ENCODE data around the gene BAK1. TPM values are rescaled to one million over a fixed set of nuclear protein-coding genes. Genes with fewer than 3 reads are reported as not detected.

The BAK1 gene
- total and polyA plus RNA-seq, 4 donors: 5.3 to 15.3 (median 11.6) TPM

GRCh38 chr6:33577718-33578117, 2.4 kb downstream of the BAK1 start:
- 83% methylated on average over 4 of the region's 6 CpGs for WGBS (ENCODE audit: insufficient coverage)
- H3K9me3 ChIP-seq (ENCODE audit: control insufficient read depth, insufficient read depth, low read length): no peaks in the 10 kb centered on the region
- no peaks in the 10 kb centered on the region for H3K27me3 ChIP-seq (ENCODE audit: control insufficient read depth, insufficient read depth, low read length)
- no peak overlapping the region for H3K4me3 ChIP-seq (ENCODE audit: low read depth, low read length)
- peaks cover 47% of the 10 kb centered on the region for H3K36me3 ChIP-seq (ENCODE audit: control insufficient read depth, insufficient read depth, low read length)
- DNase-seq (ENCODE audit: low read depth in 4 of 6, low spot score in 6 of 6): no peak
- no peak overlapping the region for H3K27ac ChIP-seq (ENCODE audit: low read depth, low read length)
- H3K4me1 ChIP-seq (ENCODE audit: control insufficient read depth, insufficient read depth, low read length): peaks cover 23% of the 10 kb centered on the region

DNA sequence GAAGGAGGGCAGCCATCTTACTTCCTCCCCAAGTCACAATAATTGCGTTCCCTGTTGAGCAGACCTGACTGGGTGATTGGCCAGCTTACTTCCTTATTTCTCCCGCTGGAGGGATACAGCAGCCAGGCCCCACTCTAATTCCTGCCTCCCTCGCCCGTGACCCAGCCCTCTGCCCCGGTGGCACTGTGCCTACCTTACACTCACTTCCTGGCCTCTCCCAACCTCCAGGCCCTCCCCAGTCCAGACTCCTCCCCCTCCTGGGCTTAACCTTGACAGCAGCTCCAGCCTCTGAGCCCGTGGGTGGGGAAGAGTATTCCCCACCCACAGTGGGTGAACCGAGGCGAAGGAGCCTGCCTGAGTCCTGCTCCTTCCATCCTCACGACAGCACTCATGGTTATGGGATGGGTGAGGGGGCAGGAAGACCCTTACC, 3.0 kb downstream of the BAK1 start:
- Histone ChIP-seq H3K4me3 (ENCODE audit: low read depth, low read length) (no peak overlapping the region), H3K36me3 (ENCODE audit: control insufficient read depth, insufficient read depth, low read length) (peaks cover 50% of the 10 kb centered on the region), H3K27me3 (ENCODE audit: control insufficient read depth, insufficient read depth, low read length) (no peaks in the 10 kb centered on the region), H3K4me1 (ENCODE audit: control insufficient read depth, insufficient read depth, low read length) (peaks cover 25% of the 10 kb centered on the region), H3K27ac (ENCODE audit: low read depth, low read length) (no peak overlapping the region), H3K9me3 (ENCODE audit: control insufficient read depth, insufficient read depth, low read length) (no peaks in the 10 kb centered on the region)
- 94% methylated on average over 6 of the region's 9 CpGs for WGBS (ENCODE audit: insufficient coverage)
- no peak for DNase-seq (ENCODE audit: low read depth in 4 of 6, low spot score in 6 of 6)

DNA sequence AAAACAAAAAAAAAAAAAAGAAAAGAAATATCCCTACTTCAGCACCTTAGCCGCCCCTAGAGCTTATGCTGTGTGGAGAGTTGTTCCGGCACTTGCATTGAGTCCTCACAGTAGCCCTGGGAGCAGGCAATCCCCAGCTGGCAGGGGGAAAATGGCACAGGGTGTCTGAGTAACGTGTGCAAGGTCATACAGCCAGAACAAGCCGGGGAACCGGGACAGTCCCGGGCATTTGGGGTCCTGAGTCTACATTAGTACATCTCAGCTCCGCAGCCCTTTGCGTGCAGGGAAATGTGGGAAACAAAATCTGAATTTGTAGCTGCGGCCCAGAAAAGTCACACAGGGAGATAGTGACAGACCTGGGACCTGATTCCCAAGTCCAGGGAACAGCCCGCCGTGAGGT, 3.4 kb downstream of the BAK1 start:
- no peak for DNase-seq (ENCODE audit: low read depth in 4 of 6, low spot score in 6 of 6)
- H3K9me3 ChIP-seq (ENCODE audit: control insufficient read depth, insufficient read depth, low read length): no peaks in the 10 kb centered on the region
- no peak overlapping the region for H3K4me3 ChIP-seq (ENCODE audit: low read depth, low read length)
- no peak overlapping the region for H3K27ac ChIP-seq (ENCODE audit: low read depth, low read length)
- 98% methylated on average over 11 of the region's 11 CpGs for WGBS (ENCODE audit: insufficient coverage)
- H3K27me3 ChIP-seq (ENCODE audit: control insufficient read depth, insufficient read depth, low read length): no peaks in the 10 kb centered on the region
- peaks cover 29% of the 10 kb centered on the region for H3K4me1 ChIP-seq (ENCODE audit: control insufficient read depth, insufficient read depth, low read length)
- H3K36me3 ChIP-seq (ENCODE audit: control insufficient read depth, insufficient read depth, low read length): peaks cover 50% of the 10 kb centered on the region

GRCh38 chr6:33575211-33575610, 4.9 kb downstream of the BAK1 start:
- H3K4me1 ChIP-seq (ENCODE audit: control insufficient read depth, insufficient read depth, low read length): peaks cover 34% of the 10 kb centered on the region
- WGBS (ENCODE audit: insufficient coverage): 95% methylated on average over 8 of the region's 8 CpGs
- H3K27ac ChIP-seq (ENCODE audit: low read depth, low read length): no peak overlapping the region
- DNase-seq (ENCODE audit: low read depth in 4 of 6, low spot score in 6 of 6): no peak
- H3K36me3 ChIP-seq (ENCODE audit: control insufficient read depth, insufficient read depth, low read length): peaks cover 50% of the 10 kb centered on the region
- H3K9me3 ChIP-seq (ENCODE audit: control insufficient read depth, insufficient read depth, low read length): no peaks in the 10 kb centered on the region
- no peaks in the 10 kb centered on the region for H3K27me3 ChIP-seq (ENCODE audit: control insufficient read depth, insufficient read depth, low read length)
- H3K4me3 ChIP-seq (ENCODE audit: low read depth, low read length): no peak overlapping the region

GRCh38 chr6:33571637-33572316, 8.3 kb downstream of the BAK1 start:
- 62% methylated on average over 4 of the region's 11 CpGs for WGBS (ENCODE audit: insufficient coverage)
- Histone ChIP-seq H3K9me3 (ENCODE audit: control insufficient read depth, insufficient read depth, low read length) (no peaks in the 10 kb centered on the region), H3K4me3 (ENCODE audit: low read depth, low read length) (peak overlapping the region; percentile 76), H3K27ac (ENCODE audit: low read depth, low read length) (peak overlapping the region; percentile 92), H3K27me3 (ENCODE audit: control insufficient read depth, insufficient read depth, low read length) (no peaks in the 10 kb centered on the region), H3K4me1 (ENCODE audit: control insufficient read depth, insufficient read depth, low read length) (peaks cover 26% of the 10 kb centered on the region), H3K36me3 (ENCODE audit: control insufficient read depth, insufficient read depth, low read length) (peaks cover 37% of the 10 kb centered on the region)
- no peak for DNase-seq (ENCODE audit: low read depth in 4 of 6, low spot score in 6 of 6)

DNA sequence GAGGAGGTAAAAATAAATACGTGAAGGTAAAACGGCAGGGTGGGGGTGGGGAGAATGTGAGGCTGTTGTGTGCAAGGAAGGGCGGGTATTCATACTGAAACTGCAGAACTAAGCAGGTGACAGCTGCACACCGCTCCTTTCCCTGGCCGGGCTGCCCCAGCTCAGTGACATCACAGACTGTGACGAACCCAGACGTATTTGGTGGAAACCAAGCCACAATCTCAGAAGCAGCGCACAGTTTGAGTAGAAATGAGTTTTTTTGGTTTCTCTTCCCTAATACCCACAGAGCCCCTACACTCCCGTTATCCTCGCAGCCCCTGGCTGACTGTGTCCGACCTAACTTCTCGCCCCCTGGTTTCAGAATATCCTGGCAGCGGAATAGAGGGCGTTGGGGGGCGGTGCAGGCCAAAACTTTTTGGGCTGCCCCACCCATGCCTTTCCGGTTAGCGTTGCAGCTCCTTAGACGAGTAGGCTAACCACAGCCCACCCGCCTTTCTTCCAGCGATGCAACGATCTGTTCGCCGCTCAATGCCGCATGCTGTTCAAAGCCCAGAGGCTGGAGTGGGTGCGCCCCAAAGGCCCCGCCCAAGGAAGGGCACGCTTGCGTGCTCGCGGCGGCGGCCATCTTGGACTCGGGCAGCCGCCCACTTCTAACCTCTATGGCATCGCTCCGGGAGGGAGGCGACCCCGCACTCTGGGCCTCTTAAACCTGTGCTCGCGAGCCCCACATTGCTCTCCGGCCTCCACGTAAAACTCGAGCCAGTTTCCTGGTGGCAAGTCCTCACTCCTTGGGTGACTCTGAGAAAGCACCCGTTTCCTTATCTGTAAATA, 9.1 kb downstream of the BAK1 start:
- no peaks in the 10 kb centered on the region for H3K9me3 ChIP-seq (ENCODE audit: control insufficient read depth, insufficient read depth, low read length)
- H3K27ac ChIP-seq (ENCODE audit: low read depth, low read length): peak overlapping the region; percentile 92
- H3K4me1 ChIP-seq (ENCODE audit: control insufficient read depth, insufficient read depth, low read length): peaks cover 26% of the 10 kb centered on the region
- DNase-seq (ENCODE audit: low read depth in 4 of 6, low spot score in 6 of 6): peak in 5 of 6 donors; percentile 53 to 95 (median 76)
- under 1% methylated on average over 39 of the region's 44 CpGs for WGBS (ENCODE audit: insufficient coverage)
- H3K36me3 ChIP-seq (ENCODE audit: control insufficient read depth, insufficient read depth, low read length): peaks cover 34% of the 10 kb centered on the region
- H3K27me3 ChIP-seq (ENCODE audit: control insufficient read depth, insufficient read depth, low read length): no peaks in the 10 kb centered on the region
- H3K4me3 ChIP-seq (ENCODE audit: low read depth, low read length): peak overlapping the region; percentile 76

DNA sequence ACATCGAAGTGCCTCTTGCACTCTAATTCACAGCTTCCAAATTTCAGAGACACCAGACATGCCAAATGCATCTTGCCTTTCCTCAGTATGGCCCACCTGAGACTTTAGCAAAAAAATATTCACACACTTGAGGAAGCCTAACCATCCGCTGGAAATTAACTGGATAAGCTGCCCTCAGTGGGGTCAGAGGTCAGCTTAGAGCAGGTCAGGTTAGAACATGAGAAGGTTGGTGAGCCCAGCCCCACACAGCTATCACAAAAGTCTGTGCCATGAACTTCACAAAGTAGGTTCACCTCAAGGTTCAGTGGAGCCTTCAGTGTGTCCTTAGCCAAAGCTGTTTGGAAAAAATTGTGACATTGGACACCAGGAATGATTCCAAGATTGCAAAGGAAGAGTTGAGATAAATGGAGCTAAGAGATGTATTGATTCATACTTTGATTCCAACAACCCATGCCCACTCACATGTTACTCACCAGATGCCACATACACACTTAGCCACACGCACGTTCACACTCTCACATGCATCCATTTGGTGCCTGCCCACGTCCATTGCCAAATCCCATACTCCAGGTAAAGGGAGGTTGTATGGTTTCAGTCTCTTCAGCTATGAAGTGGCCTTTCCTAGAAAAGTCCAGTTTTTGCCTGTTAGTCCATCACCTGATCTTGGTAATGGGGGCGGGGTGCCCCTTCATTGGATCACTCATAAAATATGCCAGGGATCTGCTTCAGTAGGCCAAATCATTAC, 11.1 kb downstream of the BAK1 start:
- no peak for DNase-seq (ENCODE audit: low read depth in 4 of 6, low spot score in 6 of 6)
- H3K4me1 ChIP-seq (ENCODE audit: control insufficient read depth, insufficient read depth, low read length): peaks cover 26% of the 10 kb centered on the region
- no peak overlapping the region for H3K27ac ChIP-seq (ENCODE audit: low read depth, low read length)
- 94% methylated on average over 2 of the region's 6 CpGs for WGBS (ENCODE audit: insufficient coverage)
- no peak overlapping the region for H3K4me3 ChIP-seq (ENCODE audit: low read depth, low read length)
- H3K36me3 ChIP-seq (ENCODE audit: control insufficient read depth, insufficient read depth, low read length): peaks cover 14% of the 10 kb centered on the region
- H3K9me3 ChIP-seq (ENCODE audit: control insufficient read depth, insufficient read depth, low read length): no peaks in the 10 kb centered on the region
- H3K27me3 ChIP-seq (ENCODE audit: control insufficient read depth, insufficient read depth, low read length): no peaks in the 10 kb centered on the region

GRCh38 chr6:33567836-33568235, 12.2 kb downstream of the BAK1 start:
- Histone ChIP-seq H3K27ac (ENCODE audit: low read depth, low read length) (no peak overlapping the region), H3K9me3 (ENCODE audit: control insufficient read depth, insufficient read depth, low read length) (no peaks in the 10 kb centered on the region), H3K36me3 (ENCODE audit: control insufficient read depth, insufficient read depth, low read length) (peaks cover 7% of the 10 kb centered on the region), H3K27me3 (ENCODE audit: control insufficient read depth, insufficient read depth, low read length) (no peaks in the 10 kb centered on the region), H3K4me1 (ENCODE audit: control insufficient read depth, insufficient read depth, low read length) (peaks cover 26% of the 10 kb centered on the region), H3K4me3 (ENCODE audit: low read depth, low read length) (no peak overlapping the region)
- peak in 1 of 6 donors; percentile 61 for DNase-seq (ENCODE audit: low read depth in 4 of 6, low spot score in 6 of 6)
- WGBS (ENCODE audit: insufficient coverage): 60% methylated on average over 4 of the region's 8 CpGs

GRCh38 chr6:33566182-33567084, 13.6 kb downstream of the BAK1 start:
- H3K27me3 ChIP-seq (ENCODE audit: control insufficient read depth, insufficient read depth, low read length): no peaks in the 10 kb centered on the region
- peaks cover 18% of the 10 kb centered on the region for H3K4me1 ChIP-seq (ENCODE audit: control insufficient read depth, insufficient read depth, low read length)
- WGBS (ENCODE audit: insufficient coverage): 79% methylated on average over 3 of the region's 11 CpGs
- peaks cover 3% of the 10 kb centered on the region for H3K36me3 ChIP-seq (ENCODE audit: control insufficient read depth, insufficient read depth, low read length)
- no peak for DNase-seq (ENCODE audit: low read depth in 4 of 6, low spot score in 6 of 6)
- no peaks in the 10 kb centered on the region for H3K9me3 ChIP-seq (ENCODE audit: control insufficient read depth, insufficient read depth, low read length)
- H3K27ac ChIP-seq (ENCODE audit: low read depth, low read length): no peak overlapping the region
- H3K4me3 ChIP-seq (ENCODE audit: low read depth, low read length): no peak overlapping the region
